Activated CD8-positive, alpha-beta memory T cell treated with anti-CD3 and anti-CD28 coated beads for 36 hours (primary cell): ENCODE data around the gene PPOX. TPM values are rescaled to one million over a fixed set of nuclear protein-coding genes. Genes with fewer than 3 reads are reported as not detected.

Experiments
- CTCF ChIA-PET: fragments of 350-600 bp; sonication (Branson Sonifier 250); formaldehyde crosslinking; loops from one replicate; lab custom pipeline; 2021; ENCODE audit warnings: antibody characterized with exemption; lab: Charles Lee
- POLR2A ChIA-PET: fragments of 350-600 bp; sonication (Branson Sonifier 250); formaldehyde crosslinking; loops from one replicate; lab custom pipeline; 2021; ENCODE audit warnings: antibody characterized with exemption; lab: Charles Lee
- total RNA-seq, 2 experiments: library from RNA; stranded (reverse); gene quantifications; one replicate each; pipeline ENCODE4 v1.2.3, GENCODE V29; 2021

The PPOX gene
- total RNA-seq, 2 experiments from 2014 or later = 23.1 to 24.1 TPM

DNA sequence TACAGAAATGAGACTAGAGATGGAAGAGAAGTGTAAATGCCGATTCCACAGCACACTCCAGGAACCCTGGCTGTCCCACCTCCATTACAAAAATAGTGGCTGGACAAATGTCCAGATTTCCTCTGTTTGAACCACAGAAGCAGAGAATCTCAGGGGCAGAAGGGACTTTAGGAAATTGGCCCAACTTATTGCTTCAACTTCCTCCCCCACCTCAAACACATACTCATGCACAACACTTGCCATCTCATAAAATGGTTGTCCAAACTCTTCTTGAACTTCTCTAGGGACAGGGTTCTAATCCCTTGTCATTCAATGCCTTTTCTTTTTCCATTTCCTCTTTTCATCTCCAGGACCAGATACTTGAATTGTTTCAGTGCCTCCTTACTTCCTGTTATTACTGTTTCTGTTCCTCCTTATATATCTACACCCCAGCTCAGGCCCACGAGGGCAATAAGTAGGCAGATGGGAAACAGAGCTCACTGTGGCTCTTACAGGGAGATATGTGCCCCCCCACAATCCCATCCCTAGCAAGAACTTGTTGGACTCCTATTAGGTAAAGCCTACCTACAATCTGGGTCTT, 19.6 kb downstream of the PPOX start:
- POLR2A ChIA-PET = interaction anchor here (0.6 to 2.3 kb wide), 5 partner anchors 9 to 197 kb away, joined by 4 to 10 read pairs (median 6); partner anchors contain the start of genes B4GALT3 and NDUFS2
- CTCF ChIA-PET = interaction anchor here (0.6 to 1.3 kb wide), 3 partner anchors 40 to 1170 kb away, joined by 3 to 4 read pairs (median 3); partner anchors contain the start of gene TOMM40L

DNA sequence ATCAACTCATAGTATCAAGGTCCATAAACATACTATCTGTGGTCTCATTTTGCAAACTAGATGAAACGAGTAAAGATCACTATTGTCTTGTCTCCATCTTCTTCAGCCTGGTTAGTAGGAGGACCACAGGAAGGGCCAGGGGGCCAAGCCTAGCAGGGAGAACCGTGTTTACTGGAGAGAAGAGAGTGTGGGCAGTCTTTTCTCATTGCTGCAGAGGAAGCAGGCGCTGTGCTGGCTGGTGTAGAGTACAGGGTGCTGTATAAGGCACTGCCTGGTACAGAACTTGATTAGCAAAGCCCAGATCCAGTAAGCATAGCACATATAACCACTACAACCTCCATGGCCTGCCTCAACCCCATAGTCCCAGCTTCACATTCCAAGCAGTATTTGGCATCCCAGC, 21.1 kb downstream of the PPOX start:
- ChIA-PET CTCF (interaction anchor here (1.2 to 1.4 kb wide), 3 partner anchors 10 to 38 kb away, joined by 3 to 5 read pairs (median 3); partner anchors contain the start of genes B4GALT3 and TOMM40L), POLR2A (no interaction called here)

DNA sequence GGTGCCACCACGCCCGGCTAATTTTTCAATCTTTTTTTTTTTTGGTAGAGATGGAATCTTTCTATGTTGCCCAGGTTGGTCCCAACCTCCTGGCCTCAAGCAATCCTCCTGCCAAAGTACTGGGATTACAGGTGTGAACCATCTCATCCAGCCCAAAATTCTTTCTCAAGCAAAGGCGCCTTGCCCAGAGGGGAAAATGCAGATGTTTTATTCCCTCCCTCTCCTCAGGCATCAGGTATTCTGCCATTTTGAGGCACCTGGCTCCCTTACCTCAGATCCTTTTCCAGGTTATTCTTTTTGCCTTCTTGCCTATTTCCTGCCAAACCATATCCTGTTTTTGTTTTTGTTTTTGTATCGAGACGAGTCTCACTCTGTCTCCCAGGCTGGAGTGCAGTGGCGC, 22.2 kb downstream of the PPOX start:
- POLR2A ChIA-PET = no interaction called here
- CTCF ChIA-PET = interaction anchor here (1.2 to 1.4 kb wide), 3 partner anchors 9 to 37 kb away, joined by 3 to 5 read pairs (median 3); partner anchors contain the start of genes B4GALT3 and TOMM40L

DNA sequence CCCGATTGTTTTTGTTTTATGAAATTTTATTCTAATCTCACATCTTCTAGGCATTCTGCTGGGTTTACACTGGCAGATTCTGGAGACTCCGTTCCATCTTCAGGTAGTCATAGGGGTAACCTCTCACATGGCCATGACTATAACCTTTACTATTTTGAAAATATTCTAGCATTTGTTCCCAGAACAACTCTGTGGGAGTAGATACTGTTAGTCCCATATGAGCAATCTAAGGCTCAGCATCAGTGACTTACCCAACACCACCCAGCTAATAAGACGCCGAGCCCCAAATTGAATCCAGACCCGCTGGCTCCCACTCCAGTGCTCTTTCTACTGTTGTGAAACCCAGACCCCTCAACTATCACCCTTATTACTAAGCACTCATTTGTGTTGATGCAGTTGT, 22.8 kb downstream of the PPOX start:
- ChIA-PET POLR2A (no interaction called here), CTCF (interaction anchor here (0.6 to 1.4 kb wide), 2 partner anchors 32 to 34 kb away, joined by 3 read pairs; no protein-coding TSS in a partner anchor)

DNA sequence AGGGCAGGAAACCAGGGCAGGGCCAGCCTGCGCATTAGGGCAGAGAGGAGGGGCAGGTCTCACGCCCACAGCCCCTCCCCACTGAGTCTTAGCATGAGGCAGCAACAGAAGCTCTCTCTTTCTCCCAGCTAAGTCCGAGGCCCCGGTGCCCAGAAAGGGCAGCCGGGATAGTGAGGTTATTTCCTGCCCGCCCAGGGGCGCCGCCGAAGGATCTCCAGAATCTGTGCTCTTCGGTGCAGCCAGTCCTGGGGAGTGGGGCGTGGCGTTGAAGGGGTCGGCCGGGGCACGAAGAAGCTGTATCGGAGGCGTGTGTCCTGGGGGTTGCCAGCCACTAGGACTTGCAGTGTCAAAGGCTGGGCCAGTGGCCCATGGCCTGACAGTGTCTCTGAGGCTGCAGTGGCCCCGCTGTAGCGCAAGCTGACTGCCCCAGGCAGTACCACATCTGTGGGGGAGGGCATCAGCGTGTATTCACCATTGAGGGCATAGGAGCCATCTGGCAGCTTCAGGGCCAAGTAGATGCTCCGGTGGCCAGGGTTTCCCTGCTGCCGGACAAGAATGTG, 24.8 kb downstream of the PPOX start:
- CTCF ChIA-PET = interaction anchor here (0.5 to 3.2 kb wide), 12 partner anchors 11 to 200 kb away, joined by 3 to 23 read pairs (median 4); partner anchors contain the start of genes APOA2, NDUFS2 and TOMM40L

DNA sequence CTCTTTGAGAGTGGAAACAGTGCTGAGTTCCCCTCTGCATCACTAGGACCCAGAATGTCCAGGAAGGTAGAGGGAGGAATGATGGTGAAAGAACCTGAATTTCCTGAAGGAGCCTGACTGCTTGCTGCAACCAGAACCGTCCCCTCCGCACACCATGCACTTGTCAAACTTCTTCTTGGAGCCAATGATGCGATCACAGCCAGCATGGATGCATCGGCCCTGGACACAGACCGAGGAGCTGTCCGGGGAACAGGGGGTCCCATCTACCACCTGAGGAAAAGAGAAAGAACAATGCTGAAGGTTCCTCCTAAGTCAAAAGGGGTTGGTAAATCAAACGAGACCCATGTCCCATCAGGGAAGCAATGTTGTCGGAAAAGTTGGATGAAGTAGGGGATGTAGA, 25.7 kb downstream of the PPOX start:
- POLR2A ChIA-PET = interaction anchor here (1.5 kb wide), 1 partner anchor 10 kb away, joined by 4 read pairs; the partner anchor contains the start of gene NDUFS2

More for the DNA sequence above, 24.8 kb downstream of the PPOX start:
- POLR2A ChIA-PET = interaction anchor here (1.0 to 1.5 kb wide), 2 partner anchors 11 to 35 kb away, joined by 4 to 7 read pairs; partner anchors contain the start of genes NDUFS2 and TOMM40L

DNA sequence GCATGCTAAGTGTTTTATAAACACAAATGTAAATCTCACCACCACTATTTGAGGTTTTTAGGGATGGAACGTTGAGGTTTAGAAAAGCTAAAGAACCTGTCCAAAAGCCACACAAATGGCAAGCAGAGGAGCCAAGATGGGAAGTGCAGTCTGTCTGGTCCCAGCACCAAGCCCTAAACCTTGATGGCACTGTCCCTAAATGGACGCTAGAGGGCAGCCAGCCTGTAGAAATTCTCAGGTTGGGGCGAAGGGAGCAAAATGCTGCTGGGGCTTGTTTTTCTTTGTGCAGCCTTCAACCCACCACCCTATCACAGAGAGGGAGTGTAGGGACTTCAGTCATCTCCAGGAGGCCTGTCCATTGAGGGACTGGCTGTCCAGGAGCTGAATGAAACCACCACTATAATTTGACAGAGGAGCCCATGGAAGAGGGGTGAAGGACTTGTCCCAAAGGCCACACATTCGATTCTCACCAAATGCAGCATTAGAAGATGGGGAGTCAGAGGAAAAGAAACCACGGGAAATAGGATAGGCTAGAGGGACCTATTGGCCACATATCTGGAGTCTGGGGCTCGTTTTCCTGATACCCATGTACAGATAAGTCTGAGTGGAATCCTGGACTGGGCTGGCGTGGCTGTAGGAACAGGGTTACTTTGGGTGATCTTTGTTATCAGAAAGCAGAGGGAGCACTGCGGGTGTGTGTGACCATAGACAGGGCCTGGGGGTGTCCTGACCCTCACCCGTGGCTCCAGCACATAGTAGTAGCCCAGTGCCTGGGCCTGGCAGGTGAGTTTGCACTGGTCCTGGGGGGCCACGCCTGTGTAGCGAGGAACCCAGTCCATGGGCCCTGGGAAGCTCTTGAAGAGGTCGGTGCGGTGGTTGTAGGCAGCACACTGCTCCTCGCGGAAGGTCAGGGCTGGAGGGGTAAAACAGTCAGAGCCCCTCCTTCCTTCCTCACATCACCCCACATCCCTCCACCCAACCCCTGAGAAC, 26.5 kb downstream of the PPOX start:
- POLR2A ChIA-PET = interaction anchor here (0.6 to 2.3 kb wide), 2 partner anchors 9 to 15 kb away, joined by 6 to 9 read pairs; partner anchors contain the start of gene NDUFS2
- CTCF ChIA-PET = interaction anchor here (0.6 to 3.2 kb wide), 19 partner anchors 9 to 190 kb away, joined by 3 to 23 read pairs (median 4); partner anchors contain the start of genes APOA2, NDUFS2 and TOMM40L

More for the DNA sequence above, 25.7 kb downstream of the PPOX start:
- CTCF ChIA-PET = interaction anchor here (0.8 to 3.2 kb wide), 17 partner anchors 9 to 195 kb away, joined by 3 to 23 read pairs (median 4); partner anchors contain the start of genes APOA2, NDUFS2 and TOMM40L

DNA sequence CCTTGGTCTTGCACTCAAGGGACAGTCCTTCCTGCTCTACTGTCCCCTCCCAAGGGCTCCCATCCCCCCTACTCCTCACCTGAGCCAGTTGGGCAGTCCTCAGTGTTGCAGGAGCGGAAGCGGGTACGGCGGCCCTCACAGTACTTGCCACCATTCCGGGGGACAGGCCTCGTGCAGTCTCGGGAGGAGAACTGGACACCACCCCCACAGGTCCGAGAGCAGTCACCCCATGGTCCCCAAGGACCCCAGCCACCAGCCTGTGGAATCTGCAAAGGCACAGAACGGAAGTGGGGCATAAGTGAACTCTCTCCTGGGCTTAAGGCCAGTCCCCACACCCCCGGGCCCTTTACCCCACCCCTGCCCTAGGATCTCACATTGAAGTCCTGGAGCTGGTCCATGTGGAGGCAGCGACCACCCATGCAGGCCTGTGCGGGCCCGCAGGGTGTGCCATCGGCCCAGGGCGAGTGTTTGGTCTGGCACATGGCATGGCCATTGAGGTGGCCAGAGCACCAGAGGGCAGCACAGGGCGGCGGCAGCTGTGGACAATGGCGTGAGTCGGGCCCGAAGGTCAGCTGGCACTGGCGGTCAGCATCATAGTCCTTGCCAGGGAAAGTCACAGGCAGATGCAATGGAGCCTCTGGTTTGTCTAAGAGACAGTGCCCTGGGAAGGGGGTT, 27.5 kb downstream of the PPOX start:
- POLR2A ChIA-PET = interaction anchor here (2.3 kb wide), 1 partner anchor 8 kb away, joined by 9 read pairs; the partner anchor contains the start of gene NDUFS2
- CTCF ChIA-PET = interaction anchor here (0.6 to 3.2 kb wide), 14 partner anchors 8 to 189 kb away, joined by 3 to 23 read pairs (median 5); partner anchors contain the start of genes APOA2, NDUFS2 and TOMM40L

DNA sequence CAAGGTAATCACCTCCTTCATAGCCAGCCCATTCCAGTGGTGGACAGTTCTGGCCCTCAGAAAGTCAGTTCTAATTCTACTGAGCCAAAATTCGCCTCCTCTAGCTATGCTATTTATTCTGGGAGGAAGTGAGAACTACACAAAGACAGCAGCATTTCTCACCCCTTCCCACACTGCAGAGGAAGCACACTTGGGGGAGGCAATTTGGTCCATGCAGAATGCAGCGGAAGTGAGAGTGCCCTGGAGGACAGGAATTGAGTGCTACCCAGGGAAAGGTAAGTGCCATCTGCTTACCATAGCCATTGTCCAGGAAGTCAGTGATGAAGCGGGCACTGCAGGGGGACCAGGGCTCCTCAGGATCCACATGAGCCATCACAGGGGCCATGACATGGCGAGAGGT, 28.9 kb downstream of the PPOX start:
- CTCF ChIA-PET = interaction anchor here (1.2 kb wide), 1 partner anchor 96 kb away, joined by 3 read pairs; no protein-coding TSS in a partner anchor
- POLR2A ChIA-PET = no interaction called here

DNA sequence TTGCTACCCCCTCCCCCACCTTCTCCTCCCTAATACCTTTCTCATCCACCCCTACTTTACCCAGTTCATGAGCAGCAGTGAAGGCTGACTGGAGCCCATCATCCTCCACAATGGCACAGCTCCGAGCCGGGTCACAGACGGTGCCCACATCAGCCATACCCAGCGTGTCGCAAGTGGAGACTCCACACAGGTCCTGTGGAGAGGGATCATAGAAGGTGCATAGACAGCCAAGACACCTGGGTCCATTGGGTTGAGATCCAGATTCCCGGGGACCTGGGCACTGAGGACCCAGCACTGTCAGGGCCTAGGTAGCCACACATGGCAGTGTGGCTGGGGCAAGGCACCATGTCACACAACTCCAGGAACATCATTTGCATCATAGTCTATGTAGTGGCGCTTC, 29.9 kb downstream of the PPOX start:
- ChIA-PET POLR2A (no interaction called here), CTCF (no interaction called here)

DNA sequence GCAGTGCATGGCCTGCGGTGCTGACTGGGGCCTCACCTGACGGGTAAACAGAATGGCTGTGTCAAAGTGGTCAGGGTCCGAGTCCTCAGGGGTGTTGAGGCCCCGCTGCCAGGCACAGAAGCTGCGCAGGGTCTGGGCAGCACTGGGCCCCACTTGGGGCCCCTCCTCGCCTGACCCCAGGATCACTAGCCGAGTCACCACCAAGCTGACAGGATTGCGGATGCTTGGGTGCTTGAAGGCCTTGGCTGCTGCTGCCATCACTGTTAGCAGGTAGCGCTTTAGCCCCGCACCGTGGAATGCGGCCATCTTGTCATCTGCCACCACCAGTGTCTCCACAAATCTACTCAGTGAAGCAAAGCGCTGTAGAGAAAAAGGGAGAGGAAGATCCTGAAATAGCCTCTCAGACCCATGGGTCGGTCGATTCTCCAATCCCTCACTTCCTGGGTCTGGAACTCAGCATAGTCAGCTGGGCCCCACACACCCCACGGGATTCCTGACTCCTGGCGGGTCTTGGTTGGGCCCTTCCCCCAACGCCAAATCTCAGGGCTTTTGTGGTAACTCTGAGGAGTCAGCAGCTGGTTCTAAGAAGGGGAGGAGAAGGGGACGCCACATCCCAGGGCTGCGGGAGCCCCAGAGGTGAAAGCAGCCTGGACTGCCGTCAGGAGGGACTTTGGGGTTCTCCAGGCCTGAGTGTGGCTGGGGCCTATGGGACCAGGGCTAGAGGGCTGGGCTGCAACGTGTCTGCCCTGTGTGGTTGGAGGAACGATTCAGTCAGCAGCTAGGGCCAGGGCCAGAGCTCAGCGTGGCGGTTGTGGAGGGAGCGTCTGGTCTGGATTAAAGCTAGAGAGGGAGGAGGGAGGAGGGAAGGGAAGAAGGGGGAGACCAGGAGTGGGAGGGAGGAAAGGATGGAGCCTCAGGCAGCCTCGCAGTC, 30.6 kb downstream of the PPOX start:
- POLR2A ChIA-PET = no interaction called here

DNA sequence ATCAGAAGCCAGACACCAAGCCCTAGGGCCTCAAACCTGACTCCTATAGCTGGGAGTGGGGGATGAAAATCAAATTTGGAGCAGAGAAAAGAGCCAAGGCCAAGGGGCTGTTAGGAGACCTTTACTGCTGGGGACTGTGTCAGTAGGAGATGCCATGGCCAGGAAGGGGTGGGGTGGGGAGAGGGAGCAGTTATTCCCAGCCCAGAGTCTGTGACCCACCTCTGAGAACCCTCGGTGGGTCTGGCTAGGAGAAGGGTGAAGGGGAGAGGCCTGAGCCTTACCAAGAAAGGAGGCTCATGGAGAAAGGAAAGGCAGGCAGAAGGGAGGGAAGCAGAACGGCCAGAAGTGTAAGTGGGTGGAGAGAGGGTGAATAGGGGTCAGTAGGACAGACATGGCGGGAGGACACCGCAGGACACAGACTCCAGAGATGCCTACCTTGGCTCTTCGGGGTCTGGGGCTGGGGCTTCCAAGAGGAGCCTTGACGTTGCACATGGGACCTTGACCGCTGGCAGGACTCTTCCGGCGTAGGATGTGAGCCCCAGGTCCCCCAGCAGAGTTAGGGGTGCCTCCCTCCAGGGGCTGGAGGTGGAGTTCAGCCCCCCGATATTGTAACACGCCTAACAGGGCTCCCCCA, 31.5 kb downstream of the PPOX start:
- ChIA-PET POLR2A (no interaction called here), CTCF (interaction anchor here (1.0 kb wide), 1 partner anchor 10 kb away, joined by 3 read pairs; no protein-coding TSS in a partner anchor)

More for the DNA sequence above, 30.6 kb downstream of the PPOX start:
- CTCF ChIA-PET = interaction anchor here (1.0 kb wide), 1 partner anchor 9 kb away, joined by 3 read pairs; no protein-coding TSS in a partner anchor

DNA sequence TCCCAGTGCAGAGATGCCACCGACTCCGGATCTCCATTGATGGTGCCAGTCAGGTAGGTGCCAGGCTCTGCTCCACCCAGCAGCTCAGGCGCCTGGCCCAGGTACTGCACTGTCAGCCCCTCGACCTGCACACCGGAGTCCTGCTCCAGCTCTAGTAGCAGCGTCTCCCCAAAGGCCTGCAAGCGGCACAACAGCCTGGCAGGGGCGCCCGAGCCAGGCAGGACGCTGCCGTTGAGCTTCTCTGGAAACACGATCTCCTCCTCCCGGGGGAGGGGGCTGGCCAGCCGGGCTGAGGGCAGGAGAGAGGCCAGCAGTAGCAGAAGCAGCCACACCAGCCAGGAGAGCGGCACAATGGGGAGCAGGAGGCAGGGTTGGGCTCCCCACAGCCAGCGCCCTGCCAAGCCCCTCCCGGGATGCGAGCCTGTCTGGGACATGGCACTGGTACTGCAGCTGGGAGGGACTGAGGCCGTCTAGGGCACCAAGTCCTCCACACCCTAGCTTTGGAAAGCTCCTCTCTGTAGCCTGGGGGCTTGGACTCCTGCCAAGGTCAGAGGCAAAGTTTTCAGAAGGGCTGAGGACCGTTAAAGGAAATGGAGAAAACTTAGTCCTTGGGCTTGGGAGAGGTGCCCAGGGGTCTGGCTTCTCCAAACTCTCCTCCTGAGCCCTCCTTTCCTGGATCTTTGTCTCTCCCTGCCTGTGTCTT, 32.1 kb downstream of the PPOX start:
- POLR2A ChIA-PET = no interaction called here
- CTCF ChIA-PET = interaction anchor here (1.6 kb wide), 1 partner anchor 27 kb away, joined by 4 read pairs; the partner anchor contains the start of gene TOMM40L

DNA sequence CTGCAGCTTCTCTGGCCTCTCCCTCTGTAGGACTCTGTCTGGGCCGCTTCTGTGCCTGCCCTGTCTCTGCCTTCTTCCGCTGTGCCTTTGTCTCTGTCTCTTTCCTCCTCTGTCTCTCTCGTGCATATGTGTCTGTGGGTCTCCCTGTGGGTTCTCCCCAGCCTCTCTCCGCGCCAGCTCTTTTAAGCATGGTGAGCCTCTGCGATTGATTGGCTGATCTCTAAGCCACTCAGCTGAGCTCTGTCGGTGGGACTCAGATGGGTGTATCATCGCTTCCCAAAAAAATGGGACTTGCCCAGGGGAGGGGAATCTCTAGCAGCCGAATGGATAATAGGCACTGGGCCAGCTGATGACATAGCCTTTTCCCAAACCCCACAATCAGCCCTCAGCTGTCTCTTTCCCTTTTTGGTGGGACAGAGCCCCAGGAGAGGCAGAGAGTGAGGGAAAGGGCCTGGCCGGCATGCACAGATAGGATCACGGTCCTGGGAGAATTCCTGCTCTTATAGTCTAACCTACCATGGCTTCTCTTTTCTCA, 32.7 kb downstream of the PPOX start, which contains the start of gene ADAMTS4:
Gene ADAMTS4, minus strand, starts transcription at position 158 of the 535 bp plus-strand sequence. CDS start 427 bp downstream, outside the sequence.
- ChIA-PET CTCF (interaction anchor here (1.6 kb wide), 1 partner anchor 27 kb away, joined by 4 read pairs; the partner anchor contains the start of gene TOMM40L), POLR2A (no interaction called here)

DNA sequence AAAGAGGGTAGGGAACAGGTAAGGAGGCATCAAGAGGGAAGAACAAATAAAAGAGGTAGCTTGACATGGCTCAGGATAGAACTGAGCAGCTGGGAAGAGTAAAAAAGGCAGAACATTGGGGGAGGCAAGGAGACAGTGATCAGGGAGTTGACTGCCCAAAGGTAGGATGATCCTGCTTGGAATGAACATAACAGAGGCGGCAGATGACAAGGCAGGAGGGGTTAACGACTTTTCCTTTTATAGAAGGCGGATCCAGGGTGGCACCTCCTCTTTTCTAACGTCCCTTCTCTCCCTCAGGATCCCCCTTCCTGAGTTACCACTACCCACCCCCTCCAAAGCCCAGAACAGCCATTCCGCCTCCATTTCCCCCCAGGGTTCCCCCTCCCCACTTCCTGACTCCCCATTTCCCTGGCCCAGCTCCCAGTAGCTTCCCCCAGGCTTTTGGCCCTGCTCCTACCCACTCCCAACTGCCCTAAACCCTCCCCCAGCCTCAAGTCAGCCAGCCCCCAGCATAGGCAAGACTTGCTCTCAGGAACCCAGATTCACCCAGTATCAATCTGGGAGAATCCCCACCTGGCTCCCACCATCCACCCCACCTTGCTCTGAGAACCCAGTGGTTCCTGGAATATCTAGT, 33.4 kb downstream of the PPOX start:
- CTCF ChIA-PET = interaction anchor here (1.6 kb wide), 1 partner anchor 26 kb away, joined by 4 read pairs; the partner anchor contains the start of gene TOMM40L
- POLR2A ChIA-PET = no interaction called here
